Measurements from ENCODE around the gene CLIP2.
"Not testable (repeated sequence)": the region's sequence is repeated elsewhere in the genome, so short reads cannot be mapped to it uniquely, and the experiment has no call there.

Gene CLIP2

GRCh38 chr7:74356589-74357315 lies 67.5 kb downstream of the CLIP2 start:
- intact Hi-C loops (cut with DNase I), result no loop called here
- no peak for DNase-seq

- intact Hi-C loops (cut with DNase I), result no loop called here
- DNase-seq, result no peak
Measured at GRCh38 chr7:74360008-74360407, 70.8 kb downstream of the CLIP2 start.

- intact Hi-C loops (cut with DNase I), result no loop called here
- DNase-seq, result no peak
Measured at GRCh38 chr7:74362266-74362665, 73.1 kb downstream of the CLIP2 start.

GRCh38 chr7:74364061-74364460 lies 74.9 kb downstream of the CLIP2 start:
- DNase-seq, result no peak
- intact Hi-C loops (cut with DNase I), result no loop called here

- peak; percentile 73 to 98 (median 86) for DNase-seq
- intact Hi-C loops (cut with DNase I), result no loop called here
Measured at GRCh38 chr7:74365322-74366022, 76.3 kb downstream of the CLIP2 start.

GRCh38 chr7:74371381-74372341 lies 82.5 kb downstream of the CLIP2 start:
- peak in 7 of 10 donors; percentile 30 to 94 (median 64) for DNase-seq
- intact Hi-C loops (cut with DNase I), result loop anchor here (5.0 kb wide), 1 partner anchor 79 kb away; no protein-coding TSS in a partner anchor

- peak in 9 of 10 donors; percentile 50 to 96 (median 75) for DNase-seq
- intact Hi-C loops (cut with DNase I), result loop anchor here (5.0 kb wide), 1 partner anchor 80 kb away; no protein-coding TSS in a partner anchor
Measured at GRCh38 chr7:74372511-74373111, 83.4 kb downstream of the CLIP2 start.

GRCh38 chr7:74373536-74373935 lies 84.3 kb downstream of the CLIP2 start:
- DNase-seq, result no peak
- intact Hi-C loops (cut with DNase I), result loop anchor here (5.0 kb wide), 1 partner anchor 81 kb away; no protein-coding TSS in a partner anchor

GRCh38 chr7:74375726-74376220 lies 86.6 kb downstream of the CLIP2 start:
- DNase-seq, result no peak
- intact Hi-C loops (cut with DNase I), result no loop called here

GRCh38 chr7:74376256-74377036 lies 87.2 kb downstream of the CLIP2 start:
- peak in 1 of 10 donors; percentile 75 for DNase-seq
- intact Hi-C loops (cut with DNase I), result no loop called here

GRCh38 chr7:74379938-74380337 lies 90.7 kb downstream of the CLIP2 start:
- DNase-seq, result peak; percentile 53 to 96 (median 68)

GRCh38 chr7:74380720-74381119 lies 91.5 kb downstream of the CLIP2 start:
- peak in 1 of 10 donors; percentile 78 for DNase-seq
- intact Hi-C loops (cut with DNase I), result no loop called here

More at GRCh38 chr7:74379938-74380337, 90.7 kb downstream of the CLIP2 start:
- intact Hi-C loops (cut with DNase I), result no loop called here

- intact Hi-C loops (cut with DNase I); DNase-seq: not testable (repeated sequence)
Measured at GRCh38 chr7:74384086-74384485, 94.9 kb downstream of the CLIP2 start.

- intact Hi-C loops (cut with DNase I); DNase-seq: not testable (repeated sequence)
Measured at GRCh38 chr7:74384854-74385253, 95.6 kb downstream of the CLIP2 start.

- no peak for DNase-seq
Measured at GRCh38 chr7:74387606-74388005, 98.4 kb downstream of the CLIP2 start.

GRCh38 chr7:74388880-74389415 lies 99.7 kb downstream of the CLIP2 start:
- no peak for DNase-seq
- intact Hi-C loops (cut with DNase I), result no loop called here

More at GRCh38 chr7:74387606-74388005, 98.4 kb downstream of the CLIP2 start:
- intact Hi-C loops (cut with DNase I), result no loop called here

GRCh38 chr7:74393722-74394121 lies 104.5 kb downstream of the CLIP2 start:
- peak in 5 of 10 donors; percentile 49 to 89 (median 59) for DNase-seq
- intact Hi-C loops (cut with DNase I), result loop anchor here (2.0 to 5.0 kb wide), 2 partner anchors 101 to 187 kb away; no protein-coding TSS in a partner anchor

GRCh38 chr7:74394601-74395000 lies 105.4 kb downstream of the CLIP2 start:
- peak in 6 of 10 donors; percentile 41 to 92 (median 54) for DNase-seq
- intact Hi-C loops (cut with DNase I), result loop anchor here (5.0 kb wide), 1 partner anchor 102 kb away; no protein-coding TSS in a partner anchor
